Adrenal gland (tissue), 5 donors: ENCODE data around the gene ATP11A.

ENCODE experiments used
- POLR2A ChIP-seq, 2 donors: fragments of 450-650 bp; IDR thresholded peaks; one replicate each; pipeline ENCODE4 v1.6.1; 2017; ENCODE audit warnings: antibody characterized with exemption in 2 of 2, mild to moderate bottlenecking in 2 of 2, moderate library complexity in 1 of 2
- TF ChIP-seq, protein P1 (sequence below), 6 experiments: fragments of 450-650 bp in 4 of 6; fragments of 200-600 bp in 2 of 6; sonication (generic) in 1 of 6; IDR thresholded peaks; 1 replicate in 5 of 6; 2 replicates in 1 of 6; pipeline versions ENCODE4 v1.5.1 to v1.8.0; 2016 to 2021; ENCODE audit warnings: antibody characterized with exemption in 6 of 6, mild to moderate bottlenecking in 2 of 6, moderate library complexity in 1 of 6
- donor health status: DM: no; HTN: no; CAD: no.

DNA sequence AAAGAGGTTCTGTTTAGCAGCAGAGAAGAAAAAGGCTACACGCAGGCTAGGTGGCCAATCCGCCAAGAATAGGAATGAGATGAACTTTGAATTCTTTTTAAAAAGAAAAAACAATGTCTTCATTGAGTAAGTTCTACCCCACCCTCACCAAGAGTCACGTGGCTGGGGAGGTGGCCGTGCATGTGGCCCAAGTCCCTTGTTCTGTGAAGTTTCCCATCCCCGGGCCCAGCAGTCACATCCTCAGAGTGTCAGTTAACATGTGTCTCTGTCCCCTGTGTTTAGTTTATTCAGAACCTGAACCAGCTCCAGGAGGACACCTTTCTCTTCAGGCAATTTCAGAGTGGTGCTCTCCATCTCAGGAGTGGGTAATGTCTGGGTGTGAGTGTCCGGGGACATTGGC, 222.0 kb downstream of the ATP11A start:
- no peak for TF ChIP-seq POLR2A (IDR thresholded peaks at IDR 0.05)
- TF ChIP-seq, protein P1, sequence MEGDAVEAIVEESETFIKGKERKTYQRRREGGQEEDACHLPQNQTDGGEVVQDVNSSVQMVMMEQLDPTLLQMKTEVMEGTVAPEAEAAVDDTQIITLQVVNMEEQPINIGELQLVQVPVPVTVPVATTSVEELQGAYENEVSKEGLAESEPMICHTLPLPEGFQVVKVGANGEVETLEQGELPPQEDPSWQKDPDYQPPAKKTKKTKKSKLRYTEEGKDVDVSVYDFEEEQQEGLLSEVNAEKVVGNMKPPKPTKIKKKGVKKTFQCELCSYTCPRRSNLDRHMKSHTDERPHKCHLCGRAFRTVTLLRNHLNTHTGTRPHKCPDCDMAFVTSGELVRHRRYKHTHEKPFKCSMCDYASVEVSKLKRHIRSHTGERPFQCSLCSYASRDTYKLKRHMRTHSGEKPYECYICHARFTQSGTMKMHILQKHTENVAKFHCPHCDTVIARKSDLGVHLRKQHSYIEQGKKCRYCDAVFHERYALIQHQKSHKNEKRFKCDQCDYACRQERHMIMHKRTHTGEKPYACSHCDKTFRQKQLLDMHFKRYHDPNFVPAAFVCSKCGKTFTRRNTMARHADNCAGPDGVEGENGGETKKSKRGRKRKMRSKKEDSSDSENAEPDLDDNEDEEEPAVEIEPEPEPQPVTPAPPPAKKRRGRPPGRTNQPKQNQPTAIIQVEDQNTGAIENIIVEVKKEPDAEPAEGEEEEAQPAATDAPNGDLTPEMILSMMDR (IDR thresholded peaks at IDR 0.05): no peak
